ENCODE results near the gene MRPS6.

MRPS6 gene

DNA sequence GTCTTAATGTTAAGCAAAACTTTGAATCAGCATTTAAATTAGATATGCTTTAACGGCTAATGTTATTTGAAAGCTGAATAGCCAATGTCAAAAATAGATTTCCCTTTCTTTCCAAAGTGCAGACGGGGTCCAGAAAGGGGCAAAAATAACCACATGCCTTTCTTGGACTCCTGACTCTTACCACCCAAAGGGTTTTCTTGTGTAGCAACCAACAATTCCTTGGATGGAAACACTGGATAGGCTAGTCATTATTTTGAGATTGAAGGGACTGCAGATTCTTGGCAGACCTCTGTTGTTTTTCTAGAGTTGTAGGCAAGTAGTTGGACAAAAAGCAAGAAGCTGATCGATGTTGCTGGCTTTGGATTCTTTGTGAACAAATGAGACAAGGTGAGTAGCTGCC, 107.0 kb downstream of the MRPS6 start:
- DNase-seq (ENCODE audit: low read depth in 2 of 2): no peak

- no peak for DNase-seq (ENCODE audit: low read depth in 2 of 2)
These were observed 107.5 kb downstream of the MRPS6 start for GRCh38 chr21:34180826-34181359.

GRCh38 chr21:34181431-34182039, 108.2 kb downstream of the MRPS6 start:
- DNase-seq (ENCODE audit: low read depth in 2 of 2): no peak

DNA sequence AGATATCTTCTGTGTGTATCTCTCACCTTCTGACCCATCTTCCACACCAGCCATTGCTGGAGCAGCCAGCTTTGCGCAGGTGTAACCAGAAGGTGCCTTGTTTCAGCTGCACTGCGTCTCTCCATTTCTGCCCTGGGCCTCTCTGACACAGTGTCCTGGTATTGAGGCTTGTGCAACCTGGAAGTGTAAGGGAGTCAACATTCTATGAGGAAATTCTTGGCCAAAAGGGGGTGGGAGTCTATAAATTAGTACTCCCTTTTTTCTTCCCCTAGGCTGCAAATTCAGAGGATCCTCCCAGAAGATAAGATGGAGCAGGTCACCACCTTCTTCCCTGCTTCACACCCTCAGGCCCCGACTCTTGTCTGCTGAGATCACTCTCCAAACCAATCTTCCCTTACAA, 109.1 kb downstream of the MRPS6 start:
- DNase-seq (ENCODE audit: low read depth in 2 of 2): no peak

DNA sequence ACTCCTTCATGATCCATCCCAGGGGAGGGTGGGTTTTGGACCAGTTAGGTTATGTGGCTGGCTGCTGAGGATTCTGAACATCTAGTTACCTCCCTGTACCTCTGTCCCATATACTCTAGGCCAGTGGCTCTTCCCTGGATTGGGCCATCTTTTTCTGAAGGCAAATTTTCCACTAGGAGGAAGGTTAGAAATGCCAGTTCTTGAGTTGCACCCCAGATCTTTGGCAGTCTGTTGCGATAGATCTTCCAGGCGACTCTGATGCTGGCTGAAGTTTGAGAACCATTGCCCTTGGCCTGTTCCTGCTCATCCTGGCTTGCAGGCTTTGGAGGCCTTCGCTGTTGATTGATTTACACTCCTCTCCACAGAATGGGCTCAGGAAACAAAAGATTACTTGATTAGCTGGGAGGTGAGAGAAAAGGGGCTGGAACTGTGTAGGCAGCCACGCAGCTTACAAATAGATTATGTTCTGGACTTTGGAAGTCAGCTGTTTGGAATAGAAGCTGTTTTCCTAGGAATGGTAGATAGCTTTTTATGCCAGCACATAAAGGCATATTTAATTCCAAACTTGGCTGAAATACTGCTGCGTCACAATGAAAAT, 110.1 kb downstream of the MRPS6 start:
- DNase-seq (ENCODE audit: low read depth in 2 of 2): no peak

DNA sequence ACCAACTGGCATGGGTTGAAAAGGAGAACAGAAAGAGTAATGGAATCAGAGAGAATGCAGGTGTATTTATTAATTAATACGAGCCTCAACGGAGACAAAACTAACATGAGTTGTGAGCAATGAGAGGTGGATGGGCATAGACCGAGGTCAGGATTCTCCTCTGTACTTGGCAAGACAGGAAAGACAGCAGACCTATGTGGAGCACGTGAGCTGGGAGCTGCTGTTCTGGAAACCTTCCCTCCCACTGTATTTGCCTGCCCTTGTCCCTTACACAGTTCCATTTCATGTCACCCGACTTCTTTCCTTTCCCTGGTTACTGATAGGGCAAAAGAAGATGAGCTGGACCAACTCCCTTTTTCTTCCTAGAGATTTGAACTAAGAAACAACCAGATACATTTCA, 110.9 kb downstream of the MRPS6 start:
- DNase-seq (ENCODE audit: low read depth in 2 of 2): no peak

DNA sequence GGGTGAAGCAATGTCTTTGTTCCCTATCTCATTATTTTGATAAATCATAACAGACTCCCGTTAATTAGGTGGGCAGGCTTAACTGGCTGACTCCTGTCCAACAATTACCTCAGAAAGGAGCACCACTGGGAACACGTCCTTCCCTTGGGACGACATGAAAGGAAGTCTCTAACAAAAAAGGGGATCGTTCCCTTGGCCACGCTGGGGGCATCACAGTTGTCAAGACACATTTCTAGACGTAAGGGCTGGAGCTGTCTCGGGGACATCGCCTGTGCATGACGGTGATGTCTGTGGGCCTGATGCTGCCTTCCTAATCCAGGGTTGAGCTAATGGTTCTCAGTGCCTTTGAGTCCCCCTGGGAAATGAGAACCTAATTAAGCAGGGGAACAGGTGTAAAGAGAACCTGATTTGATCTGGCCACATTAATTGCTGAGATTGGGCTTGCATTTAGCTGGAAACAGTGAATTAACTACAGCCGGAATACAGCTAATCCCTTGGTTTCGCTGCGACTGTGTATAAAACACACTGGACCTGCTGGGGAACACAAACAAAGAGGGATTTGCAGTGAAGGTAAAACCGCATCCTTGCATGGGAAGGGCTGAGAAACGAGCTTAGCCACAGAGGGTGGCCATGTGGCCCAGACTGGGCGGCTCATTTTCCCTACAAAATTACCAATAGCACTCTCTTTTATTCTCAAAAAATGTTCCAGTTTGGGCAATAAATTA, 111.8 kb downstream of the MRPS6 start:
- DNase-seq (ENCODE audit: low read depth in 2 of 2): no peak

- DNase-seq (ENCODE audit: low read depth in 2 of 2): no peak
These were observed 112.8 kb downstream of the MRPS6 start for GRCh38 chr21:34186109-34186719.

DNA sequence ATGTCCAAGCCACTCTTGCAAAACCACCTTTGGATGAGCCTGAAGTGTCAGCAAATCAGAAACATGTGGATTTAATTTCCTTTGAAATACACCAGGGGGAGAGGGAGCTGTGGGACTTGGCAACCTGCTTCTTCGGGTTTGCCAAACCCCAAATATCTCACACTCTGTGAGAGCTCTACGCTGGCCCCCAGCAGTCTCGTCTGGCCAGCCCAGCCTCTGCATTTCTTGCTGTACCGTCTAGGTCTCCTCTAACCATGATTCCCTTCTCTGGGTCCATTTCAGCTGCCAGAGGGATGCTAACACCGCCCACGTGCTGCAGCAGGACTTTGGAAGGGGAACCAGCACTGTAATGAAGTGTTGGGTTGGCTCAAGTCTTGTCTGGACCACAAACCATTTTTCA, 114.6 kb downstream of the MRPS6 start:
- DNase-seq (ENCODE audit: low read depth in 2 of 2): no peak

DNA sequence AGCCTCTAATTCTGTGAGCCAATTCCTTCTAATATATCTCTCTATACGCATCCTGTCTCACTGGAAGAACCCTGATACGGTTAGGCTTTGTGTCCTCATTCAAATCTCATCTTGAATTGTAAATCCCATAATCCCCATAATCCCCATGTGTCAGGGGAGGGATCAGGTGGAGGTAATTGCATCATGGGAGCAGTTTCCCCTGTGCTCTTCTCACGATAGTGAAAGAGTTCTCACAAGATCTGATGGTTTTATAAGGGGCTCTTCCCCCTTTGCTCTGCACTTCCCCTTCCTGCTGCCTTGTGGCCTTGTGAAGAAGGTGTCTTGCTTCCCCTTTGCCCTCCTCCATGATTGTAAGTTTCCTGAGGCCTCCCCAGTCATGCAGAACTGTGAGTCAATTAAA, 116.1 kb downstream of the MRPS6 start:
- DNase-seq (ENCODE audit: low read depth in 2 of 2): no peak

DNA sequence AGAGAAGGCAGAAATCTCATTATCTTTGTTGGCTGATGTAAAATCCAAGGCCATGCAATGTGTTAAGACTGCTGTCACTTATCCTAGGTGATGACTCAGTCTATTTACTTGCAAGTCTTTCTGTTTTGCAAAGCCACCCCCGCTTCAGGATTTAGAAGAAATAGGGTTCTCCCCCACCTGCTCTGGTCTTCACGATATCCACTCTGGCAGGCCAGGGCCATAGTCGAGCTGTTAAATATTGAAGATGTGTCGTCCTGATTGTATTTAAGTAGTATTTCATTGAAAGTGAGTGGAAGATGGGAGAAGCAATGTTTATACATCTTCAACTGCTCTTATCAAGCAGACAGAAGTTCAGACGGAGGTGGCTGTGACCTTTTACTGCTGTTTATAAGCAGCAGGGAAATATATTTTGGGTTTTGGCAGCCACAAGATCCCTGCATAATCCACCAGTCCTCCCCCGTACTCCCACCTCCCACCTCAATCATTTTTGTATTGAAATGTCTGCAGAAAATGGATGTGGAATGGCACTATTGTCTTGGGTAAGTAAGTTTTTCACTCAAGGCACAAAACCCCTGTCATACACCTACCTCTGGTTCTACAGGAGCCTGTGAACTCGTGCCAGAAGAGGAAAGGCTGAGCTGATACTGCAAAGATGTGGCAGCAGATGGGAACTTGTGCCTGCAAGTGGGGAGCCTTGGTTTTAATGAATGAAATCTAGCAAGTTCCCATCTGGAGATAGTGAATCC, 117.4 kb downstream of the MRPS6 start:
- DNase-seq (ENCODE audit: low read depth in 2 of 2): no peak

DNA sequence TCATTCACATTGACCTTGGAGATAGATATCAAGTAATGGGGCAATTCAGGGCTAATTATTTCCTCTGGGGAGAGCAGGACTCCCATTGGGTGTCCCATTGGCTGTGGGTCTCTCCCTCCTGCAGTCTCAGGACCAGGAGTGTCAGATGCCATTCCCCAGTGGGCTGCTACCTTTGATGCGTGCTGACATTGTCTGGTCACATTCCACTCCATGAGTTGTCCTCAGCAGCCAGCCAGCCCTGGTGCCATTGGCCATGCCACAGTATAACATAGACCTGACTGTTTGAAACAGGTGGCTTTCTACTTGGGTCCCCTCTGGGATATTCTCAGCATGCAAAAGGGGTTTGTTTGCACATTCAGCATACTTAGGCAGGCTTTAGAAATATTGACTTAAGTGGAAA, 118.5 kb downstream of the MRPS6 start:
- DNase-seq (ENCODE audit: low read depth in 2 of 2): no peak
